ENCODE measurements around the gene TMEM266. TPM values are rescaled to one million over a fixed set of nuclear protein-coding genes. Genes with fewer than 3 reads are reported as not detected.

TMEM266 gene
- total RNA-seq, 1 donor from 2014 or later = 0.16 TPM

DNA sequence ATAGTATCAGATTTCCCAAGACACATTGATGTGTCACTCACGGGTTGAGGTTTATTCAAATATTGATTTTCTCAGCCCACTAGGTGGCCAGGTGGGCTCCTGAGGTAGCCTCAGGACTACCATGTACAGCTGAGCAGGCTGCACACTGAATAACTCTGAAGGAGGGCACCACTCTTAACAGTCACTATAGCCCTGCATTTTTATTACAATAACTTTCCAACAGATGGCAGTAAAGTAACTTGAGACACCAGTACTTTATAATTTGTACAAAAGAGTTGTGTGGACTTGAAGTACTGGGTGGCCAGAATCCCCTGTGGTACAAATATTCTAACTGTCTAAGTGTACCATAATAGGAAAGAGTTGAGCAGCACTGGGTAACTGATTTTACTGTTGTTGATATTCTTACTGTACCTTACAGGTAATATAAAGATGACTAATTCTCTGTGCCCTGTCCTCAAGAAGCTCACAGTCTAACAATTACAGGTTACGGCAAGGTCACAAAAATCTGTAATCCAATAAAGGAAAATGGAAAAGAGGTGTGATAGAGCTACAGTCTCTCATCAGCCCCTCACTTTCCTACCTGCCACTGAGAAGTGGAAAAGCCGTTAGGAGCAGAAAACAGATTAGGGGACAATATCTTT lies 175.5 kb downstream of the TMEM266 start:
- DNase-seq (no peak), ATAC-seq (ENCODE audit: low read depth) (peak; percentile 52)
- TF ChIP-seq, protein P1, sequence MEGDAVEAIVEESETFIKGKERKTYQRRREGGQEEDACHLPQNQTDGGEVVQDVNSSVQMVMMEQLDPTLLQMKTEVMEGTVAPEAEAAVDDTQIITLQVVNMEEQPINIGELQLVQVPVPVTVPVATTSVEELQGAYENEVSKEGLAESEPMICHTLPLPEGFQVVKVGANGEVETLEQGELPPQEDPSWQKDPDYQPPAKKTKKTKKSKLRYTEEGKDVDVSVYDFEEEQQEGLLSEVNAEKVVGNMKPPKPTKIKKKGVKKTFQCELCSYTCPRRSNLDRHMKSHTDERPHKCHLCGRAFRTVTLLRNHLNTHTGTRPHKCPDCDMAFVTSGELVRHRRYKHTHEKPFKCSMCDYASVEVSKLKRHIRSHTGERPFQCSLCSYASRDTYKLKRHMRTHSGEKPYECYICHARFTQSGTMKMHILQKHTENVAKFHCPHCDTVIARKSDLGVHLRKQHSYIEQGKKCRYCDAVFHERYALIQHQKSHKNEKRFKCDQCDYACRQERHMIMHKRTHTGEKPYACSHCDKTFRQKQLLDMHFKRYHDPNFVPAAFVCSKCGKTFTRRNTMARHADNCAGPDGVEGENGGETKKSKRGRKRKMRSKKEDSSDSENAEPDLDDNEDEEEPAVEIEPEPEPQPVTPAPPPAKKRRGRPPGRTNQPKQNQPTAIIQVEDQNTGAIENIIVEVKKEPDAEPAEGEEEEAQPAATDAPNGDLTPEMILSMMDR (IDR thresholded peaks at IDR 0.05) = no peak
- Mint-ChIP-seq H3K27me3 (no peaks in the 10 kb centered on the region), H3K36me3 (ENCODE audit: low read depth) (peaks cover 14% of the 10 kb centered on the region), H3K27ac (no peak overlapping the region), H3K4me3 (no peak overlapping the region), H3K9me3 (no peaks in the 10 kb centered on the region), H3K4me1 (no peaks in the 10 kb centered on the region)
- ChIA-PET CTCF (interaction anchor here (0.8 to 2.1 kb wide), 11 partner anchors 44 to 1308 kb away, joined by 3 to 8 read pairs (median 3); no protein-coding TSS in a partner anchor), POLR2A (interaction anchor here (0.6 kb wide), 1 partner anchor 784 kb away, joined by 4 read pairs; the partner anchor contains the start of gene SIN3A)
- intact Hi-C loops (cut with micrococcal nuclease) = loop anchor here (1.0 to 2.0 kb wide), 4 partner anchors 45 to 631 kb away; no protein-coding TSS in a partner anchor

DNA sequence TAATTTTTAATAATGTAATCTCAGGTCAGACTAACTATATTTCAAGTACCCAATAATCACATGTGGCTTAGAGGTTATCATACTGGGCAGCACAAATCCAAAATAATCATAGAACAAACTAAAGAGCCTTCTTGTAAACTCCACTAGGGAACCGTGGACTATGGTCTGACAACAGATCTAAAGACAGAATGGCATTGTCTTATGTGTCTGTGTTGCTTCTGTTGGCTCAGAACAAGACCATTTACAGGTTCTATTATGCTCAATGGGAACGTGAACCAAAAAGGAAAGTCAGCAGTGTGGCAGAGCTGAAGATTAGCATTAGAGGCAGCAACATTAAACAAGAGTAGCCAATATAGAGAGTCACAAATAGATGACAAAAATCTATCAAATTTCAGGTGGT lies 176.6 kb downstream of the TMEM266 start:
- Mint-ChIP-seq H3K4me1 (no peaks in the 10 kb centered on the region), H3K36me3 (ENCODE audit: low read depth) (peaks cover 9% of the 10 kb centered on the region), H3K27me3 (no peaks in the 10 kb centered on the region), H3K9me3 (no peaks in the 10 kb centered on the region), H3K4me3 (no peak overlapping the region), H3K27ac (no peak overlapping the region)
- no peak for ATAC-seq (ENCODE audit: low read depth)
- ChIA-PET POLR2A (no interaction called here), CTCF (interaction anchor here (0.8 to 2.1 kb wide), 9 partner anchors 95 to 1307 kb away, joined by 3 to 8 read pairs (median 3); no protein-coding TSS in a partner anchor)
- intact Hi-C loops (cut with micrococcal nuclease) = no loop called here
- no peak for DNase-seq
- TF ChIP-seq, protein P1 (IDR thresholded peaks at IDR 0.05) = no peak

DNA sequence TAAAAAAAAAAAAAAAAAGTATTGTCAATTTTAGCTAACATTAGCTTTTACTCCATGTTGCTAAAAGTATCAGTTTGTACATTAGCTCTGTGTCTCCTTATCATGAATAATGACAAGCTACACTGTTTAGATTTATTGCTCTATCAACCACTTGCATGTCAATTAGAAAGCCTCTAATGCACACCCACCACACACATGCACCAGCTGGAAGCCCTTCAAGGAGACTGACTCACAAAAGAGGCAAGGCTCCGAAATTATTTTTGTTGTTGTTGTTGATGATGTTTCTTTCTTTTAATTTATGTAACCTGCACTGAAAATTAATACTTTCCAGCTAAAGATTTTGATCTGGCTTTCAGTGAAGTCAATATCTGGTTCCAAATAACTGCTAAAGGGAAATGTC lies 180.0 kb downstream of the TMEM266 start:
- no peak for ATAC-seq (ENCODE audit: low read depth)
- Mint-ChIP-seq H3K4me3 (no peak overlapping the region), H3K9me3 (no peaks in the 10 kb centered on the region), H3K4me1 (no peaks in the 10 kb centered on the region), H3K36me3 (ENCODE audit: low read depth) (peaks cover 17% of the 10 kb centered on the region), H3K27ac (no peak overlapping the region), H3K27me3 (no peaks in the 10 kb centered on the region)
- TF ChIP-seq, protein P1 (IDR thresholded peaks at IDR 0.05) = no peak
- no peak for DNase-seq
- intact Hi-C loops (cut with micrococcal nuclease) = no loop called here
- CTCF ChIA-PET = interaction anchor here (0.5 to 1.1 kb wide), 2 partner anchors 9 to 795 kb away, joined by 3 read pairs; no protein-coding TSS in a partner anchor
- POLR2A ChIA-PET = interaction anchor here (0.7 kb wide), 1 partner anchor 71 kb away, joined by 4 read pairs; no protein-coding TSS in a partner anchor

DNA sequence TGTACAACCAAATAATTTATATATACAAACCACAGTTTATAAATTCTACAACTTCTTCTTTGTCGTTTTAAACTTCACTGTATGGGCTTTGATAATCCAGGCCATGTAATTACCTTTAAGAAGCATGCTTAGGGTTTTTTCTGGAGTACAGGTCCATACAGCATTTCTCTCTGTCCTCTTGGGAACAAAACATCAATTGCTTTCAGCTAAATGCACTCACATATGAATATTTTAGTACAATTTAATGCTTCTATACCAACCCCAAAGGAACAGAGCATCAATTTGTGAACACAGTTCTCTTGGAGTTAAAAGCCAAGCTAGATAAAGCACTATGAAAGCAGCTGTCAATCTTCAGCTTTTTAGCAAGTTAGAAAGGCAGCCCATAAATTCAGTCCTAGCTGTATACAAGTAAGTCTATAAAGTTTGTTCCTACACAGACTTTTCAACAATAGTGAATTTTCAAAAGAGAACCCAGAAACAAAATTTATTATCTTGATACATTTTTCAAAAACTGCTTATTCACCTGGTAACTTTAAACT lies 185.4 kb downstream of the TMEM266 start:
- Mint-ChIP-seq H3K27ac (no peak overlapping the region), H3K36me3 (ENCODE audit: low read depth) (peaks cover 20% of the 10 kb centered on the region), H3K4me1 (no peaks in the 10 kb centered on the region), H3K27me3 (no peaks in the 10 kb centered on the region), H3K9me3 (no peaks in the 10 kb centered on the region), H3K4me3 (no peak overlapping the region)
- CTCF ChIA-PET = interaction anchor here (0.7 kb wide), 1 partner anchor 1014 kb away, joined by 3 read pairs; no protein-coding TSS in a partner anchor
- TF ChIP-seq, protein P1 (IDR thresholded peaks at IDR 0.05) = no peak
- ATAC-seq (ENCODE audit: low read depth) = no peak
- POLR2A ChIA-PET = no interaction called here
- intact Hi-C loops (cut with micrococcal nuclease) = no loop called here
- no peak for DNase-seq

DNA sequence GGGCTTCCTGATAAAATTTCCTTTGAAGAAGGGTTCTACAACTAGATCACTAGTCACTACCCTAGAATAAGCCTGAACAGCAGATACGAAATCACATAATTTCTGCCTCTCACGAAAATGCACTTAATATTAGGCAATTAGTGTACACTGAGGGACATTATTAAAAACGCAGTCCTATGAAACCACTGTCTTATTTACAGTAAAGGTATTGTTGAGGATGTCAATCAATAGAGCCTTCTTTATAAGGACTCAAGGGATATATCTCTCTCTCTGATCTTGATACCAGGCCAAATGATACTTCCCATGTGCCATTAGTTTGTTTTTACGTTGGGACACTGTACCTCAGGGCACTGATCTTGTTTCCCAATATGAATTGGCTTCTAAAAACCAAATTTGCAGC lies 191.9 kb downstream of the TMEM266 start:
- intact Hi-C loops (cut with micrococcal nuclease) = no loop called here
- no peak overlapping the region for H3K4me3 Mint-ChIP-seq
- ChIA-PET POLR2A (no interaction called here), CTCF (no interaction called here)
- no peak overlapping the region for H3K27ac Mint-ChIP-seq
- no peaks in the 10 kb centered on the region for H3K27me3 Mint-ChIP-seq
- DNase-seq = no peak
- H3K36me3 Mint-ChIP-seq (ENCODE audit: low read depth) = peaks cover 20% of the 10 kb centered on the region
- TF ChIP-seq, protein P1 (IDR thresholded peaks at IDR 0.05) = no peak
- no peaks in the 10 kb centered on the region for H3K9me3 Mint-ChIP-seq
- H3K4me1 Mint-ChIP-seq = no peaks in the 10 kb centered on the region
- ATAC-seq (ENCODE audit: low read depth) = no peak

All from activated B cell treated with CpG ODN at 0.5 μM for 24 hours (primary cell).